H1 (cell line): Measurements from ENCODE around the gene PXK. TPM values are rescaled to one million over a fixed set of nuclear protein-coding genes. Genes with fewer than 3 reads are reported as not detected.

Source experiments
- CTCF ChIA-PET: fragments of 300-600 bp; sonication (Branson Sonifier 250); formaldehyde crosslinking; loops from one replicate; lab custom pipeline; 2021; ENCODE audit not compliant: partially characterized antibody; lab: Charles Lee
- POLR2A ChIA-PET: fragments of 300-600 bp; sonication (Branson Sonifier 250); formaldehyde crosslinking; loops from one replicate; lab custom pipeline; 2021; ENCODE audit warnings: inconsistent platforms; ENCODE audit not compliant: partially characterized antibody; lab: Charles Lee
- DNase-seq, 2 experiments: peaks; one replicate each; pipeline versions ENCODE4 v3.0.0 to v3.0.0-alpha.2; 2010 to 2022; ENCODE audit warnings: low spot score in 2 of 2, low read depth in 1 of 2, mixed read lengths in 1 of 2
- FAIRE-seq: peaks from 2 replicates; lab custom pipeline; 2011; peaks lifted over from hg19 to GRCh38; lab: Jason Lieb, UNC
- H2AFZ ChIP-seq: 2 replicates; pipeline ENCODE4 v1.8.1; 2012; ENCODE audit warnings: low read length, inconsistent platforms
- H2AK5ac ChIP-seq: 2 replicates; pipeline ENCODE4 v1.6.1; 2013; ENCODE audit warnings: low read depth, low read length
- H2BK120ac ChIP-seq: replicated peaks from 2 replicates; pipeline ENCODE3; 2013; ENCODE audit warnings: low read depth, low read length, inconsistent platforms
- H2BK12ac ChIP-seq: 2 replicates; pipeline ENCODE4 v1.6.1; 2013; ENCODE audit warnings: low read depth, low read length
- H2BK15ac ChIP-seq: 2 replicates; pipeline ENCODE4 v1.6.1; 2013; ENCODE audit warnings: low read length
- H2BK20ac ChIP-seq: 2 replicates; pipeline ENCODE4 v1.6.1; 2013; ENCODE audit warnings: low read length
- H2BK5ac ChIP-seq: 2 replicates; pipeline ENCODE4 v1.6.1; 2013; ENCODE audit warnings: low read depth, low read length
- H3K14ac ChIP-seq: 2 replicates; pipeline ENCODE4 v1.6.1; 2013; ENCODE audit warnings: inconsistent platforms; ENCODE audit not compliant: insufficient read length
- H3K18ac ChIP-seq: 2 replicates; pipeline ENCODE4 v1.6.1; 2013; ENCODE audit warnings: low read length; ENCODE audit errors: extremely low read depth
- H3K23ac ChIP-seq: 2 replicates; pipeline ENCODE4 v1.6.1; 2013; ENCODE audit warnings: inconsistent platforms; ENCODE audit not compliant: insufficient read length
- H3K23me2 ChIP-seq: 2 replicates; pipeline ENCODE4 v1.6.1; 2013; ENCODE audit warnings: low read depth, low read length
- H3K27ac ChIP-seq: 2 replicates; pipeline ENCODE4 v1.6.1; 2011; ENCODE audit warnings: low read depth, low read length, inconsistent platforms
- H3K27me3 ChIP-seq, 4 experiments: replicated peaks in 1 of 4; 1 replicate in 1 of 4; 2 replicates in 3 of 4; pipeline versions ENCODE4 v1.6.1 to v1.8.1; 2011 to 2013; ENCODE audit warnings: low read length in 3 of 4, mild to moderate bottlenecking in 3 of 4, inconsistent platforms in 2 of 4, mixed read lengths in 2 of 4, moderate library complexity in 1 of 4; ENCODE audit not compliant: control insufficient read depth in 3 of 4, insufficient read depth in 3 of 4; ENCODE audit errors: extremely low read depth in 1 of 4
- H3K36me3 ChIP-seq, 4 experiments: 2 replicates each; pipeline versions ENCODE4 v1.6.1 to v1.8.1; 2011 to 2013; ENCODE audit warnings: mild to moderate bottlenecking in 4 of 4, low read length in 3 of 4, moderate library complexity in 2 of 4, control low read depth in 1 of 4, inconsistent platforms in 1 of 4; ENCODE audit not compliant: insufficient read depth in 4 of 4, control insufficient read depth in 2 of 4
- H3K4ac ChIP-seq: replicated peaks from 2 replicates; pipeline ENCODE3; 2013; ENCODE audit warnings: low read length, low read depth, mixed read lengths, inconsistent platforms; ENCODE audit not compliant: insufficient read length
- H3K4me1 ChIP-seq, 4 experiments: replicated peaks in 1 of 4; 1 replicate in 1 of 4; 2 replicates in 3 of 4; pipeline versions ENCODE4 v1.6.1 to v1.8.1; 2011 to 2013; ENCODE audit warnings: low read length in 3 of 4, inconsistent platforms in 2 of 4, mixed read lengths in 1 of 4; ENCODE audit not compliant: insufficient read depth in 4 of 4, control insufficient read depth in 3 of 4
- H3K4me2 ChIP-seq, 2 experiments: 2 replicates each; pipeline versions ENCODE4 v1.6.1 to v1.8.1; 2011 to 2013; ENCODE audit warnings: low read depth in 2 of 2, low read length in 2 of 2, control low read depth in 1 of 2, inconsistent platforms in 1 of 2, mild to moderate bottlenecking in 1 of 2; ENCODE audit not compliant: insufficient read depth in 1 of 2
- H3K4me3 ChIP-seq, 4 experiments: fragments of 200-600, 300-600 bp in 1 of 4; sonication (generic), shearing (Covaris generic), sonication (Bioruptor Twin) in 1 of 4; 2 replicates each; pipeline versions ENCODE4 v1.5.1 to v1.8.1; 2011 to 2016; ENCODE audit warnings: low read length in 4 of 4, low read depth in 3 of 4, control low read depth in 2 of 4, inconsistent platforms in 2 of 4, mild to moderate bottlenecking in 2 of 4, mixed read lengths in 1 of 4, moderate library complexity in 1 of 4; ENCODE audit not compliant: insufficient read depth in 2 of 4; ENCODE audit errors: extremely low read depth in 1 of 4
- H3K56ac ChIP-seq: replicated peaks from 2 replicates; pipeline ENCODE3; 2013; ENCODE audit warnings: low read depth, mild to moderate bottlenecking, mixed read lengths, low read length, inconsistent platforms; ENCODE audit not compliant: insufficient read length
- H3K79me1 ChIP-seq: 2 replicates; pipeline ENCODE4 v1.6.1; 2013; ENCODE audit warnings: low read depth, low read length, control low read depth
- H3K79me2 ChIP-seq, 2 experiments: 2 replicates each; pipeline versions ENCODE4 v1.6.1 to v1.8.1; 2012 to 2013; ENCODE audit warnings: low read length in 2 of 2, mild to moderate bottlenecking in 2 of 2, inconsistent platforms in 1 of 2; ENCODE audit not compliant: insufficient read depth in 2 of 2, control insufficient read depth in 1 of 2
- H3K9ac ChIP-seq, 4 experiments: replicated peaks in 1 of 4; 1 replicate in 1 of 4; 2 replicates in 3 of 4; pipeline versions ENCODE4 v1.6.1 to v1.8.1; 2011 to 2013; ENCODE audit warnings: low read depth in 3 of 4, low read length in 3 of 4, control low read depth in 2 of 4, mild to moderate bottlenecking in 2 of 4, moderate library complexity in 2 of 4, inconsistent platforms in 1 of 4; ENCODE audit errors: extremely low read depth in 1 of 4
- H3K9me3 ChIP-seq, 2 experiments: 2 replicates each; pipeline versions ENCODE4 v1.6.1 to v1.8.1; 2012 to 2013; ENCODE audit warnings: mild to moderate bottlenecking in 2 of 2, moderate library complexity in 2 of 2, control low read depth in 1 of 2, inconsistent platforms in 1 of 2, low read depth in 1 of 2, low read length in 1 of 2, mixed read lengths in 1 of 2; ENCODE audit not compliant: insufficient read depth in 2 of 2
- H4K20me1 ChIP-seq, 2 experiments: replicated peaks in 1 of 2; 2 replicates each; pipeline versions ENCODE3 to v1.8.1; 2011 to 2013; ENCODE audit warnings: inconsistent platforms in 2 of 2, low read length in 2 of 2, mild to moderate bottlenecking in 1 of 2; ENCODE audit not compliant: insufficient read depth in 2 of 2, control insufficient read depth in 1 of 2
- H4K5ac ChIP-seq: 2 replicates; pipeline ENCODE4 v1.6.1; 2013; ENCODE audit warnings: low read length, low read depth, mixed read lengths, inconsistent platforms; ENCODE audit not compliant: insufficient read length
- H4K8ac ChIP-seq: 2 replicates; pipeline ENCODE4 v1.8.0; 2013; ENCODE audit warnings: mild to moderate bottlenecking, moderate library complexity, low read length, inconsistent platforms; ENCODE audit not compliant: insufficient read depth; ENCODE audit errors: extremely low read depth
- H4K91ac ChIP-seq: replicated peaks from 2 replicates; pipeline ENCODE3; 2013; ENCODE audit warnings: low read length, mixed read lengths, inconsistent platforms; ENCODE audit not compliant: insufficient read length
- GABPA ChIP-seq: IDR thresholded peaks from 2 replicates; pipeline ENCODE4 v1.6.1; 2011; ENCODE audit warnings: mild to moderate bottlenecking, low read length, moderate library complexity, borderline replicate concordance; ENCODE audit not compliant: insufficient read depth
- PHF8 ChIP-seq: fragments of 200-600 bp; sonication (generic); conservative IDR thresholded peaks from 2 replicates; pipeline ENCODE4 v1.7.1; 2012; ENCODE audit warnings: low read depth, mild to moderate bottlenecking, inconsistent platforms, low read length, moderate library complexity
- SAP30 ChIP-seq: fragments of 300-600 bp; sonication (generic); IDR thresholded peaks from 2 replicates; pipeline ENCODE4 v1.7.1; 2012; ENCODE audit warnings: low read length, moderate library complexity, mild to moderate bottlenecking, inconsistent platforms; ENCODE audit not compliant: insufficient read depth, insufficient replicate concordance
- SP4 ChIP-seq: IDR thresholded peaks from 2 replicates; pipeline ENCODE4 v1.6.1; 2012; ENCODE audit warnings: low read length, inconsistent platforms
- WGBS, 2 experiments: shearing (Covaris generic) in 1 of 2; methylation state at CpG; one replicate each; pipeline versions ENCODE4 v1.1.6 to v1.1.7; 2013 to 2015; ENCODE audit warnings: low lambda C conversion rate in 2 of 2, mixed read lengths in 2 of 2, inconsistent platforms in 1 of 2, low coverage in 1 of 2, missing lambda C conversion rate in 1 of 2; ENCODE audit not compliant: insufficient replicate concordance in 2 of 2, insufficient coverage in 1 of 2, insufficient read length in 1 of 2; ENCODE audit errors: extremely low coverage in 1 of 2, missing lambda C conversion rate in 1 of 2; 5-methylcytosine and 5-hydroxymethylcytosine counted together
- polyA plus RNA-seq, 7 experiments: library from polyadenylated mRNA; depleted of rRNA in 3 of 7; stranded (reverse) in 5 of 7; unstranded in 2 of 7; fragments of >200 nt in 5 of 7; fragments of 200-250 nt in 2 of 7; gene quantifications; 1 replicate in 5 of 7; 2 replicates in 1 of 7; 4 replicates in 1 of 7; pipeline versions ENCODE4 v1.2.1 to v1.2.3, GENCODE V29; 2011 to 2013; ENCODE audit warnings: missing spikeins in 2 of 7, mixed read lengths in 2 of 7
- total RNA-seq: library from RNA; stranded (reverse); fragmentation: NEBNext Ultra II Directional; extraction: Animal tissue kit (Norgen Biotek cat#: 25700); gene quantifications from 2 replicates; pipeline ENCODE4 v1.2.1, GENCODE V29; 2021
- TF ChIP-seq, protein P1 (sequence below): IDR thresholded peaks from 2 replicates; pipeline ENCODE4 v1.6.1; 2011; ENCODE audit warnings: low read depth, mild to moderate bottlenecking, low read length; ENCODE audit not compliant: insufficient read depth

Gene PXK
- total and polyA plus RNA-seq, 2 of the 8 experiments (the other 6 are each of a cell fraction or from before 2014, with no cell fraction given), result 3.5 to 7.1 TPM

GRCh38 chr3:58352626-58353025 is 19.9 kb downstream of the PXK start:
- POLR2A ChIA-PET, result no interaction called here
- Histone ChIP-seq H3K4me2 (no peak overlapping the region), H3K14ac (no peak overlapping the region), H2AFZ (no peak overlapping the region), H4K91ac (no peak overlapping the region), H3K27me3 (no peaks in the 10 kb centered on the region), H2AK5ac (no peak overlapping the region), H2BK15ac (no peak overlapping the region), H3K23ac (no peak overlapping the region), H2BK20ac (no peak overlapping the region), H4K20me1 (no peaks in the 10 kb centered on the region), H3K9ac (no peak overlapping the region), H4K5ac (no peak overlapping the region), H3K9me3 (no peaks in the 10 kb centered on the region), H3K79me1 (no peaks in the 10 kb centered on the region), H2BK5ac (no peak overlapping the region), H3K23me2 (no peaks in the 10 kb centered on the region), H3K27ac (no peak overlapping the region), H2BK12ac (no peak overlapping the region), H3K18ac (no peak overlapping the region), H3K4me1 (0 out of 7 replicates have a peak, but pooled peaks cover 0 to 3% (median 2%) of the 10 kb centered on the region in 4 experiments), H2BK120ac (no peak overlapping the region), H3K79me2 (no peaks in the 10 kb centered on the region), H3K56ac (no peak overlapping the region), H3K4ac (no peak overlapping the region), H3K4me3 (no peak overlapping the region), H4K8ac (no peak overlapping the region), H3K36me3 (no peaks in the 10 kb centered on the region)
- WGBS, 2 experiments, result 94% methylated on average over 6 of the region's 6 CpGs; no CpG with 5 or more reads in 1 of the 2 experiments
- CTCF ChIA-PET, result interaction anchor here (0.6 to 2.6 kb wide), 12 partner anchors 13 to 185 kb away, joined by 3 to 11 read pairs (median 4); partner anchors contain the start of genes ACOX2, HTD2 and RPP14
- no peak for DNase-seq
- no peak for FAIRE-seq
- TF ChIP-seq SAP30 (no peak), SP4 (no peak), GABPA (no peak), PHF8 (no peak)
- TF ChIP-seq, protein P1, sequence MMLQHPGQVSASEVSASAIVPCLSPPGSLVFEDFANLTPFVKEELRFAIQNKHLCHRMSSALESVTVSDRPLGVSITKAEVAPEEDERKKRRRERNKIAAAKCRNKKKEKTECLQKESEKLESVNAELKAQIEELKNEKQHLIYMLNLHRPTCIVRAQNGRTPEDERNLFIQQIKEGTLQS, result no peak
